ENCODE measurements around the gene EVA1C.
"Not testable (repeated sequence)": the region's sequence is repeated elsewhere in the genome, so short reads cannot be mapped to it uniquely, and the experiment has no call there.

The EVA1C gene

DNA sequence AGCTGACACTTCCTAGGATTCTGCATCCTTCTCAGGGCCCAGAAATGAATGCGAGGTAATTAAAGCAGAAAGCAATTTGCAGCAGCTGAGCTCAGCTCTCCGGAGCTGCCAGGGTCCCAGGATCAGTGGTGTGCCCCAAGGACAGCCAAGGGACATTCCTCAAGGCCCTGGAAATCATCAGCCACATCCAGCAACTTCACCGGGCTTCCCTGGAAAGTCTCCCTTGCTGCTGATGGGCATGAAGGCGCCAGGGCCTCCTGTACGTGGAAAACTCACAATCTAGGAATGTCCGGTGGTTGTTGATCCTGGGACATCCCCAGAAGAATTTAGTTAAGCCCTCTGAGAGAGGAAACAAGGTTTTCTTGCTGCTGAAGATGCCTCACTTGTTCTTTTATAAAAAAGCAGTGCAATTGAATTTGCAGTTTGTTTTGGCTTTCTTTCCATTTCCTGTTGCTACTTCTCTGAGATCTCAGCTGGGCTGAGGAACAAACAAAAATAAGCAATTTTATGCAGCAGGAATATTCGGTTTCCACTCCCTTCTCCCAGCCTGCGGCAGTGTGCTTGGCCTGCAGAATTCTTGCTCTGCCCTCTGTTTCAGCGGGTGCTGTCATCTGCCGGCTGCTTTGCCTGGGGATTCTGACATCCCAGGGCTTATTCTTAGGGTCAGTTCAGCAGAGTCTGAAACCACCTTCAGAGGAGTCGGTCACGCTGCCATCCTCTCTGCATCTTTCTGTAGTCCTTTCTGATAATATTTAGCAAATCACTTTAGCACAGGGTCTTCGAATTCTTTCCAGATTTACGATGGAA, 86.9 kb downstream of the EVA1C start:
- no peak overlapping the region for H3K9ac ChIP-seq (ENCODE audit: low read depth, low read length, poor library complexity, severe bottlenecking)
- no peaks in the 10 kb centered on the region for H3F3A ChIP-seq (ENCODE audit: low read depth)
- no peak overlapping the region for H2AFZ ChIP-seq (ENCODE audit: low read length)
- H3K36me3 ChIP-seq (ENCODE audit: insufficient read depth, low read length), result no peaks in the 10 kb centered on the region
- no peaks in the 10 kb centered on the region for H3K79me2 ChIP-seq (ENCODE audit: insufficient read depth, low read length)
- H3K4me1 ChIP-seq (ENCODE audit: insufficient read depth, low read length, poor library complexity, severe bottlenecking), result no peaks in the 10 kb centered on the region
- no peaks in the 10 kb centered on the region for H4K20me1 ChIP-seq (ENCODE audit: insufficient read depth, low read length, poor library complexity, severe bottlenecking)
- no peaks in the 10 kb centered on the region for H3K27me3 ChIP-seq (ENCODE audit: insufficient read depth, low read length, poor library complexity, severe bottlenecking)
- H3K9me3 ChIP-seq (ENCODE audit: insufficient read depth, low read depth, low read length), result no peaks in the 10 kb centered on the region
- no peak for TF ChIP-seq EZH2phosphoT487 (IDR thresholded peaks at IDR 0.05; ENCODE audit: borderline replicate concordance)
- TF ChIP-seq, protein P1, sequence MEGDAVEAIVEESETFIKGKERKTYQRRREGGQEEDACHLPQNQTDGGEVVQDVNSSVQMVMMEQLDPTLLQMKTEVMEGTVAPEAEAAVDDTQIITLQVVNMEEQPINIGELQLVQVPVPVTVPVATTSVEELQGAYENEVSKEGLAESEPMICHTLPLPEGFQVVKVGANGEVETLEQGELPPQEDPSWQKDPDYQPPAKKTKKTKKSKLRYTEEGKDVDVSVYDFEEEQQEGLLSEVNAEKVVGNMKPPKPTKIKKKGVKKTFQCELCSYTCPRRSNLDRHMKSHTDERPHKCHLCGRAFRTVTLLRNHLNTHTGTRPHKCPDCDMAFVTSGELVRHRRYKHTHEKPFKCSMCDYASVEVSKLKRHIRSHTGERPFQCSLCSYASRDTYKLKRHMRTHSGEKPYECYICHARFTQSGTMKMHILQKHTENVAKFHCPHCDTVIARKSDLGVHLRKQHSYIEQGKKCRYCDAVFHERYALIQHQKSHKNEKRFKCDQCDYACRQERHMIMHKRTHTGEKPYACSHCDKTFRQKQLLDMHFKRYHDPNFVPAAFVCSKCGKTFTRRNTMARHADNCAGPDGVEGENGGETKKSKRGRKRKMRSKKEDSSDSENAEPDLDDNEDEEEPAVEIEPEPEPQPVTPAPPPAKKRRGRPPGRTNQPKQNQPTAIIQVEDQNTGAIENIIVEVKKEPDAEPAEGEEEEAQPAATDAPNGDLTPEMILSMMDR (conservative IDR thresholded peaks at IDR 0.05; ENCODE audit: low read length), result no peak
- H3K4me2 ChIP-seq (ENCODE audit: low read depth, low read length, poor library complexity, severe bottlenecking), result no peak overlapping the region
- no peak overlapping the region for H3K4me3 ChIP-seq (ENCODE audit: low read length, poor library complexity, severe bottlenecking)
- no peaks in the 10 kb centered on the region for H3K9me2 ChIP-seq (replicated peaks; ENCODE audit: low read depth, low read length)

GRCh38 chr21:32503641-32504040, 91.1 kb downstream of the EVA1C start:
- H3F3A ChIP-seq (ENCODE audit: low read depth), result not testable (repeated sequence)

GRCh38 chr21:32505767-32506166, 93.3 kb downstream of the EVA1C start:
- H3K27me3 ChIP-seq (ENCODE audit: insufficient read depth, low read length, poor library complexity, severe bottlenecking); H4K20me1 ChIP-seq (ENCODE audit: insufficient read depth, low read length, poor library complexity, severe bottlenecking); H3K36me3 ChIP-seq (ENCODE audit: insufficient read depth, low read length); H3K9ac ChIP-seq (ENCODE audit: low read depth, low read length, poor library complexity, severe bottlenecking); H3K4me2 ChIP-seq (ENCODE audit: low read depth, low read length, poor library complexity, severe bottlenecking); H3K79me2 ChIP-seq (ENCODE audit: insufficient read depth, low read length); H3K4me3 ChIP-seq (ENCODE audit: low read length, poor library complexity, severe bottlenecking); H3F3A ChIP-seq (ENCODE audit: low read depth); H3K4me1 ChIP-seq (ENCODE audit: insufficient read depth, low read length, poor library complexity, severe bottlenecking); H2AFZ ChIP-seq (ENCODE audit: low read length); H3K9me3 ChIP-seq (ENCODE audit: insufficient read depth, low read depth, low read length); H3K9me2 ChIP-seq (replicated peaks; ENCODE audit: low read depth, low read length): not testable (repeated sequence)

More at GRCh38 chr21:32503641-32504040, 91.1 kb downstream of the EVA1C start:
- not testable (repeated sequence) for H3K36me3 ChIP-seq (ENCODE audit: insufficient read depth, low read length); H3K9me2 ChIP-seq (replicated peaks; ENCODE audit: low read depth, low read length); H3K4me1 ChIP-seq (ENCODE audit: insufficient read depth, low read length, poor library complexity, severe bottlenecking); H2AFZ ChIP-seq (ENCODE audit: low read length); H3K4me2 ChIP-seq (ENCODE audit: low read depth, low read length, poor library complexity, severe bottlenecking); H4K20me1 ChIP-seq (ENCODE audit: insufficient read depth, low read length, poor library complexity, severe bottlenecking); H3K9me3 ChIP-seq (ENCODE audit: insufficient read depth, low read depth, low read length); H3K9ac ChIP-seq (ENCODE audit: low read depth, low read length, poor library complexity, severe bottlenecking); H3K79me2 ChIP-seq (ENCODE audit: insufficient read depth, low read length); H3K4me3 ChIP-seq (ENCODE audit: low read length, poor library complexity, severe bottlenecking); H3K27me3 ChIP-seq (ENCODE audit: insufficient read depth, low read length, poor library complexity, severe bottlenecking)

GRCh38 chr21:32506411-32506965, 94.0 kb downstream of the EVA1C start:
- H3K4me3 ChIP-seq (ENCODE audit: low read length, poor library complexity, severe bottlenecking); H3K9me3 ChIP-seq (ENCODE audit: insufficient read depth, low read depth, low read length); H3K4me2 ChIP-seq (ENCODE audit: low read depth, low read length, poor library complexity, severe bottlenecking); H4K20me1 ChIP-seq (ENCODE audit: insufficient read depth, low read length, poor library complexity, severe bottlenecking); H3K79me2 ChIP-seq (ENCODE audit: insufficient read depth, low read length); H3F3A ChIP-seq (ENCODE audit: low read depth); H3K9ac ChIP-seq (ENCODE audit: low read depth, low read length, poor library complexity, severe bottlenecking); H3K9me2 ChIP-seq (replicated peaks; ENCODE audit: low read depth, low read length); H3K27me3 ChIP-seq (ENCODE audit: insufficient read depth, low read length, poor library complexity, severe bottlenecking); H3K4me1 ChIP-seq (ENCODE audit: insufficient read depth, low read length, poor library complexity, severe bottlenecking); H3K36me3 ChIP-seq (ENCODE audit: insufficient read depth, low read length); H2AFZ ChIP-seq (ENCODE audit: low read length): not testable (repeated sequence)
